Measurements from ENCODE around the gene BNIP3.
"Not testable (repeated sequence)": the region's sequence is repeated elsewhere in the genome, so short reads cannot be mapped to it uniquely, and the experiment has no call there.

The BNIP3 gene

GRCh38 chr10:131920151-131920550 is 61.6 kb downstream of the BNIP3 start:
- H3K9me2 ChIP-seq (replicated peaks; ENCODE audit: control insufficient read depth, low read length) = no peaks in the 10 kb centered on the region
- no peak for TF ChIP-seq EZH2phosphoT487 (IDR thresholded peaks at IDR 0.05; ENCODE audit: borderline replicate concordance, low read length)
- no peak for TF ChIP-seq CTCF (IDR thresholded peaks at IDR 0.05; ENCODE audit: low read depth, low read length, poor library complexity, severe bottlenecking)
- H3K9me3 ChIP-seq (ENCODE audit: control insufficient read depth, insufficient read depth, low read length) = peaks cover 13% of the 10 kb centered on the region; the same call in 1 of the 2 replicates
- no peaks in the 10 kb centered on the region for H3F3A ChIP-seq (ENCODE audit: control insufficient read depth, insufficient read depth)
- H3K4me1 ChIP-seq (ENCODE audit: control insufficient read depth, low read length) = peaks cover 9% of the 10 kb centered on the region
- H3K4me3 ChIP-seq (ENCODE audit: low read length) = no peak overlapping the region
- peaks cover 90% of the 10 kb centered on the region for H3K79me2 ChIP-seq (ENCODE audit: control insufficient read depth, low read length)
- H3K4me2 ChIP-seq (ENCODE audit: low read length) = no peak overlapping the region
- 0 out of 2 replicates have a peak, but pooled peaks cover 4% of the 10 kb centered on the region for H4K20me1 ChIP-seq (ENCODE audit: control insufficient read depth, insufficient read depth, low read depth, low read length)
- H3K36me3 ChIP-seq (ENCODE audit: control insufficient read depth, low read length) = peaks cover 23% of the 10 kb centered on the region
- H3K27ac ChIP-seq (ENCODE audit: low read depth, low read length) = no peak overlapping the region
- no peaks in the 10 kb centered on the region for H3K27me3 ChIP-seq (ENCODE audit: control insufficient read depth, low read length)

GRCh38 chr10:131919461-131919860 is 62.3 kb downstream of the BNIP3 start:
- not testable (repeated sequence) for H3K4me2 ChIP-seq (ENCODE audit: low read length); H3K4me3 ChIP-seq (ENCODE audit: low read length); H3K27me3 ChIP-seq (ENCODE audit: control insufficient read depth, low read length); H3F3A ChIP-seq (ENCODE audit: control insufficient read depth, insufficient read depth); H3K4me1 ChIP-seq (ENCODE audit: control insufficient read depth, low read length); H3K9me2 ChIP-seq (replicated peaks; ENCODE audit: control insufficient read depth, low read length); H3K27ac ChIP-seq (ENCODE audit: low read depth, low read length); H4K20me1 ChIP-seq (ENCODE audit: control insufficient read depth, insufficient read depth, low read depth, low read length); H3K9me3 ChIP-seq (ENCODE audit: control insufficient read depth, insufficient read depth, low read length)
- peaks cover 90% of the 10 kb centered on the region for H3K79me2 ChIP-seq (ENCODE audit: control insufficient read depth, low read length)
- H3K36me3 ChIP-seq (ENCODE audit: control insufficient read depth, low read length) = peaks cover 19% of the 10 kb centered on the region

Measured in DOHH2 (cell line).